SK-N-SH (cell line): ENCODE results near the gene IFNA5.
A peak's percentile ranks its signal among the peaks of the same experiment; 100 is the strongest.

Source experiments
- EP300 ChIP-seq, 2 experiments: IDR thresholded peaks; 2 replicates each; pipeline versions ENCODE4 v1.4.0 to v1.6.1; 2012; ENCODE audit warnings: borderline replicate concordance in 1 of 2, low read depth in 1 of 2, low read length in 1 of 2
- EZH2phosphoT487 ChIP-seq: fragments of 200-600 bp; sonication (generic); IDR thresholded peaks from 2 replicates; pipeline ENCODE4 v1.6.1; 2017; ENCODE audit warnings: low read depth, mixed run types, mild to moderate bottlenecking, antibody characterized with exemption, moderate library complexity, borderline replicate concordance
- FOSL2 ChIP-seq: IDR thresholded peaks from 2 replicates; pipeline ENCODE4 v1.4.0; 2012; ENCODE audit warnings: low read depth, mild to moderate bottlenecking, moderate library complexity, borderline replicate concordance
- FOXJ3 ChIP-seq: sonication (generic); formaldehyde crosslinking; IDR thresholded peaks from 2 replicates; pipeline ENCODE4 v1.5.1; 2020; ENCODE audit warnings: mild to moderate bottlenecking, missing genetic modification reagents
- GABPA ChIP-seq: IDR thresholded peaks from 2 replicates; pipeline ENCODE4 v1.4.0; 2012; ENCODE audit warnings: low read depth, mild to moderate bottlenecking
- GATA2 ChIP-seq: sonication (generic); formaldehyde crosslinking; IDR thresholded peaks from 2 replicates; pipeline ENCODE4 v1.5.0; 2020; ENCODE audit warnings: mild to moderate bottlenecking, missing genetic modification reagents
- JUND ChIP-seq: IDR thresholded peaks from 2 replicates; pipeline ENCODE4 v1.4.0; 2012
- MAX ChIP-seq: IDR thresholded peaks from 2 replicates; pipeline ENCODE4 v1.4.0; 2012; ENCODE audit warnings: low read depth
- TAF1 ChIP-seq: IDR thresholded peaks from 2 replicates; pipeline ENCODE4 v1.6.1; 2012; ENCODE audit warnings: low read depth, mild to moderate bottlenecking, low read length, moderate library complexity, borderline replicate concordance
- TEAD4 ChIP-seq: IDR thresholded peaks from 2 replicates; pipeline ENCODE4 v1.4.0; 2012; ENCODE audit warnings: mild to moderate bottlenecking, borderline replicate concordance; ENCODE audit not compliant: insufficient read depth
- USF2 ChIP-seq: fragments of 150-350 bp; IDR thresholded peaks from 2 replicates; pipeline ENCODE4 v1.6.1; 2017; ENCODE audit warnings: antibody characterized with exemption, low read length, low read depth, borderline replicate concordance
- ZBTB33 ChIP-seq: IDR thresholded peaks from 2 replicates; pipeline ENCODE4 v1.4.0; 2012; ENCODE audit warnings: low read depth, borderline replicate concordance
- TF ChIP-seq, protein P1 (sequence below): fragments of 200-600 bp; sonication (generic); IDR thresholded peaks from 2 replicates; pipeline ENCODE4 v1.6.1; 2017; ENCODE audit warnings: antibody characterized with exemption, mild to moderate bottlenecking, moderate library complexity

GRCh38 chr9:21326526-21327139 is 21.5 kb upstream of the IFNA5 start:
- TF ChIP-seq, protein P1, sequence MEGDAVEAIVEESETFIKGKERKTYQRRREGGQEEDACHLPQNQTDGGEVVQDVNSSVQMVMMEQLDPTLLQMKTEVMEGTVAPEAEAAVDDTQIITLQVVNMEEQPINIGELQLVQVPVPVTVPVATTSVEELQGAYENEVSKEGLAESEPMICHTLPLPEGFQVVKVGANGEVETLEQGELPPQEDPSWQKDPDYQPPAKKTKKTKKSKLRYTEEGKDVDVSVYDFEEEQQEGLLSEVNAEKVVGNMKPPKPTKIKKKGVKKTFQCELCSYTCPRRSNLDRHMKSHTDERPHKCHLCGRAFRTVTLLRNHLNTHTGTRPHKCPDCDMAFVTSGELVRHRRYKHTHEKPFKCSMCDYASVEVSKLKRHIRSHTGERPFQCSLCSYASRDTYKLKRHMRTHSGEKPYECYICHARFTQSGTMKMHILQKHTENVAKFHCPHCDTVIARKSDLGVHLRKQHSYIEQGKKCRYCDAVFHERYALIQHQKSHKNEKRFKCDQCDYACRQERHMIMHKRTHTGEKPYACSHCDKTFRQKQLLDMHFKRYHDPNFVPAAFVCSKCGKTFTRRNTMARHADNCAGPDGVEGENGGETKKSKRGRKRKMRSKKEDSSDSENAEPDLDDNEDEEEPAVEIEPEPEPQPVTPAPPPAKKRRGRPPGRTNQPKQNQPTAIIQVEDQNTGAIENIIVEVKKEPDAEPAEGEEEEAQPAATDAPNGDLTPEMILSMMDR, result peak; percentile 80
- TF ChIP-seq FOXJ3 (CRISPR knock-in tag) (no peak), EP300 (IDR thresholded peaks at IDR 0.05; ENCODE audit: borderline replicate concordance in 1 of 2, low read depth in 1 of 2, low read length in 1 of 2) (no peak), JUND (no peak), EZH2phosphoT487 (no peak), MAX (no peak), ZBTB33 (no peak), TAF1 (no peak), FOSL2 (no peak), USF2 (no peak), GATA2 (no peak), GABPA (no peak), TEAD4 (no peak)
